Prostate gland (tissue), 2 donors: ENCODE results near the gene SLC25A10.

Experiments
- POLR2A ChIP-seq: fragments of 450-650 bp; IDR thresholded peaks from one replicate; pipeline ENCODE4 v1.6.1; 2016; ENCODE audit warnings: antibody characterized with exemption, mild to moderate bottlenecking
- POLR2AphosphoS5 ChIP-seq: sonication (generic); formaldehyde crosslinking; IDR thresholded peaks from one replicate; pipeline ENCODE4 v1.6.1; 2017; ENCODE audit warnings: antibody characterized with exemption
- TF ChIP-seq, protein P1 (sequence below), 4 experiments: fragments of 200-600 bp in 2 of 4; fragments of 450-650 bp in 2 of 4; sonication (generic) in 2 of 4; IDR thresholded peaks; 1 replicate in 3 of 4; 2 replicates in 1 of 4; pipeline ENCODE4 v1.5.1; 2016 to 2019; ENCODE audit warnings: antibody characterized with exemption in 4 of 4, mild to moderate bottlenecking in 2 of 4, moderate library complexity in 2 of 4

GRCh38 chr17:81681672-81682071 is 30.4 kb upstream of the SLC25A10 start:
- TF ChIP-seq, protein P1, sequence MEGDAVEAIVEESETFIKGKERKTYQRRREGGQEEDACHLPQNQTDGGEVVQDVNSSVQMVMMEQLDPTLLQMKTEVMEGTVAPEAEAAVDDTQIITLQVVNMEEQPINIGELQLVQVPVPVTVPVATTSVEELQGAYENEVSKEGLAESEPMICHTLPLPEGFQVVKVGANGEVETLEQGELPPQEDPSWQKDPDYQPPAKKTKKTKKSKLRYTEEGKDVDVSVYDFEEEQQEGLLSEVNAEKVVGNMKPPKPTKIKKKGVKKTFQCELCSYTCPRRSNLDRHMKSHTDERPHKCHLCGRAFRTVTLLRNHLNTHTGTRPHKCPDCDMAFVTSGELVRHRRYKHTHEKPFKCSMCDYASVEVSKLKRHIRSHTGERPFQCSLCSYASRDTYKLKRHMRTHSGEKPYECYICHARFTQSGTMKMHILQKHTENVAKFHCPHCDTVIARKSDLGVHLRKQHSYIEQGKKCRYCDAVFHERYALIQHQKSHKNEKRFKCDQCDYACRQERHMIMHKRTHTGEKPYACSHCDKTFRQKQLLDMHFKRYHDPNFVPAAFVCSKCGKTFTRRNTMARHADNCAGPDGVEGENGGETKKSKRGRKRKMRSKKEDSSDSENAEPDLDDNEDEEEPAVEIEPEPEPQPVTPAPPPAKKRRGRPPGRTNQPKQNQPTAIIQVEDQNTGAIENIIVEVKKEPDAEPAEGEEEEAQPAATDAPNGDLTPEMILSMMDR (IDR thresholded peaks at IDR 0.05) = no peak
- TF ChIP-seq POLR2AphosphoS5 = no peak
- no peak for TF ChIP-seq POLR2A
